ENCODE data around the gene PLXNA2. TPM values are rescaled to one million over a fixed set of nuclear protein-coding genes. Genes with fewer than 3 reads are reported as not detected.

The PLXNA2 gene
- total RNA-seq, 1 donor from 2014 or later = 0.82 TPM

- no peak overlapping the region for H3K4me3 Mint-ChIP-seq
- no peak overlapping the region for H3K27ac Mint-ChIP-seq
- POLR2A ChIA-PET = no interaction called here
- TF ChIP-seq, protein P1, sequence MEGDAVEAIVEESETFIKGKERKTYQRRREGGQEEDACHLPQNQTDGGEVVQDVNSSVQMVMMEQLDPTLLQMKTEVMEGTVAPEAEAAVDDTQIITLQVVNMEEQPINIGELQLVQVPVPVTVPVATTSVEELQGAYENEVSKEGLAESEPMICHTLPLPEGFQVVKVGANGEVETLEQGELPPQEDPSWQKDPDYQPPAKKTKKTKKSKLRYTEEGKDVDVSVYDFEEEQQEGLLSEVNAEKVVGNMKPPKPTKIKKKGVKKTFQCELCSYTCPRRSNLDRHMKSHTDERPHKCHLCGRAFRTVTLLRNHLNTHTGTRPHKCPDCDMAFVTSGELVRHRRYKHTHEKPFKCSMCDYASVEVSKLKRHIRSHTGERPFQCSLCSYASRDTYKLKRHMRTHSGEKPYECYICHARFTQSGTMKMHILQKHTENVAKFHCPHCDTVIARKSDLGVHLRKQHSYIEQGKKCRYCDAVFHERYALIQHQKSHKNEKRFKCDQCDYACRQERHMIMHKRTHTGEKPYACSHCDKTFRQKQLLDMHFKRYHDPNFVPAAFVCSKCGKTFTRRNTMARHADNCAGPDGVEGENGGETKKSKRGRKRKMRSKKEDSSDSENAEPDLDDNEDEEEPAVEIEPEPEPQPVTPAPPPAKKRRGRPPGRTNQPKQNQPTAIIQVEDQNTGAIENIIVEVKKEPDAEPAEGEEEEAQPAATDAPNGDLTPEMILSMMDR (IDR thresholded peaks at IDR 0.05) = no peak
- no peaks in the 10 kb centered on the region for H3K27me3 Mint-ChIP-seq
- intact Hi-C loops (cut with micrococcal nuclease) = loop anchor here (1.0 kb wide), 1 partner anchor 73 kb away; no protein-coding TSS in a partner anchor
- ATAC-seq (ENCODE audit: low read depth) (no peak), DNase-seq (no peak)
- no peaks in the 10 kb centered on the region for H3K4me1 Mint-ChIP-seq
- H3K9me3 Mint-ChIP-seq = no peaks in the 10 kb centered on the region
- CTCF ChIA-PET = interaction anchor here (1.1 to 2.9 kb wide), 5 partner anchors 8 to 150 kb away, joined by 3 to 13 read pairs (median 4); partner anchors contain the start of gene PLXNA2
- no peaks in the 10 kb centered on the region for H3K36me3 Mint-ChIP-seq (ENCODE audit: low read depth)
These were observed 150.1 kb downstream of the PLXNA2 start for GRCh38 chr1:208093754-208094719.

GRCh38 chr1:208093046-208093445 is 151.1 kb downstream of the PLXNA2 start:
- ATAC-seq (ENCODE audit: low read depth) (no peak), DNase-seq (no peak)
- TF ChIP-seq, protein P1 (IDR thresholded peaks at IDR 0.05) = no peak
- no peaks in the 10 kb centered on the region for H3K9me3 Mint-ChIP-seq
- H3K27me3 Mint-ChIP-seq = no peaks in the 10 kb centered on the region
- H3K4me3 Mint-ChIP-seq = no peak overlapping the region
- POLR2A ChIA-PET = no interaction called here
- no peaks in the 10 kb centered on the region for H3K36me3 Mint-ChIP-seq (ENCODE audit: low read depth)
- H3K27ac Mint-ChIP-seq = no peak overlapping the region
- no peaks in the 10 kb centered on the region for H3K4me1 Mint-ChIP-seq
- CTCF ChIA-PET = interaction anchor here (1.4 to 2.9 kb wide), 3 partner anchors 13 to 151 kb away, joined by 3 to 13 read pairs (median 8); partner anchors contain the start of gene PLXNA2
- intact Hi-C loops (cut with micrococcal nuclease) = loop anchor here (1.0 kb wide), 1 partner anchor 72 kb away; no protein-coding TSS in a partner anchor

- ATAC-seq (ENCODE audit: low read depth) (no peak), DNase-seq (no peak)
- Mint-ChIP-seq H3K27ac (no peak overlapping the region), H3K4me3 (no peak overlapping the region), H3K36me3 (ENCODE audit: low read depth) (no peaks in the 10 kb centered on the region), H3K4me1 (peaks cover 16% of the 10 kb centered on the region), H3K27me3 (no peaks in the 10 kb centered on the region), H3K9me3 (no peaks in the 10 kb centered on the region)
- ChIA-PET POLR2A (no interaction called here), CTCF (no interaction called here)
- TF ChIP-seq, protein P1 (IDR thresholded peaks at IDR 0.05) = no peak
- intact Hi-C loops (cut with micrococcal nuclease) = no loop called here
These were observed 153.5 kb downstream of the PLXNA2 start for GRCh38 chr1:208090388-208091301.

GRCh38 chr1:208089761-208090370 is 154.3 kb downstream of the PLXNA2 start:
- ChIA-PET POLR2A (no interaction called here), CTCF (no interaction called here)
- Mint-ChIP-seq H3K27ac (no peak overlapping the region), H3K9me3 (no peaks in the 10 kb centered on the region), H3K27me3 (no peaks in the 10 kb centered on the region), H3K4me1 (peaks cover 17% of the 10 kb centered on the region), H3K36me3 (ENCODE audit: low read depth) (no peaks in the 10 kb centered on the region), H3K4me3 (no peak overlapping the region)
- ATAC-seq (ENCODE audit: low read depth) (no peak), DNase-seq (no peak)
- intact Hi-C loops (cut with micrococcal nuclease) = no loop called here
- TF ChIP-seq, protein P1 (IDR thresholded peaks at IDR 0.05) = no peak

Measured in activated B cell treated with CpG ODN at 0.5 μM for 24 hours (primary cell).